ENCODE results near the gene HTATIP2. TPM values are rescaled to one million over a fixed set of nuclear protein-coding genes. Genes with fewer than 3 reads are reported as not detected.
A peak's percentile ranks its signal among the peaks of the same experiment; 100 is the strongest.

The HTATIP2 gene
- total and polyA plus RNA-seq, 2 experiments from 2014 or later: 31.5 to 61.3 TPM

GRCh38 chr11:20367313-20367948, 3.9 kb downstream of the HTATIP2 start:
- H3K4me2 ChIP-seq: peak overlapping the region; percentile 63
- no peaks in the 10 kb centered on the region for H3K9me3 ChIP-seq (ENCODE audit: low read depth)
- peaks cover 8% of the 10 kb centered on the region for H3K79me2 ChIP-seq
- H2AFZ ChIP-seq: peak overlapping the region; percentile 0
- WGBS (ENCODE audit: low lambda C conversion rate, missing lambda C conversion rate): 21% methylated on average over 9 of the region's 9 CpGs
- H3K4me3 ChIP-seq: no peak overlapping the region
- DNase-seq (ENCODE audit: low spot score): peak; percentile 80
- no peaks in the 10 kb centered on the region for H3K27me3 ChIP-seq
- peak overlapping the region; percentile 76 for H3K27ac ChIP-seq
- H3K9me2 ChIP-seq (replicated peaks; ENCODE audit: insufficient read depth): no peaks in the 10 kb centered on the region
- H4K20me1 ChIP-seq (ENCODE audit: insufficient read depth, poor library complexity, severe bottlenecking): no peaks in the 10 kb centered on the region
- H3K4me1 ChIP-seq (ENCODE audit: insufficient read depth): peaks cover 20% of the 10 kb centered on the region
- H3K36me3 ChIP-seq (replicated peaks; ENCODE audit: insufficient read depth, low read depth): no peaks in the 10 kb centered on the region
- TF ChIP-seq EZH2phosphoT487 (IDR thresholded peaks at IDR 0.05; ENCODE audit: low read depth, severe bottlenecking, unreplicated experiment) (no peak), EZH2 (IDR thresholded peaks at IDR 0.05; ENCODE audit: borderline replicate concordance) (no peak)

- Histone ChIP-seq H3K9me3 (ENCODE audit: low read depth) (no peaks in the 10 kb centered on the region), H3K9me2 (replicated peaks; ENCODE audit: insufficient read depth) (no peaks in the 10 kb centered on the region), H2AFZ (no peak overlapping the region), H3K27ac (no peak overlapping the region), H3K4me1 (ENCODE audit: insufficient read depth) (peaks cover 20% of the 10 kb centered on the region), H4K20me1 (ENCODE audit: insufficient read depth, poor library complexity, severe bottlenecking) (no peaks in the 10 kb centered on the region), H3K4me2 (no peak overlapping the region), H3K79me2 (peaks cover 8% of the 10 kb centered on the region), H3K36me3 (replicated peaks; ENCODE audit: insufficient read depth, low read depth) (no peaks in the 10 kb centered on the region), H3K4me3 (no peak overlapping the region), H3K27me3 (no peaks in the 10 kb centered on the region)
- no peak for DNase-seq (ENCODE audit: low spot score)
- no peak for TF ChIP-seq CTCF (IDR thresholded peaks at IDR 0.05; ENCODE audit: poor library complexity)
- no peak for TF ChIP-seq EZH2 (IDR thresholded peaks at IDR 0.05; ENCODE audit: borderline replicate concordance)
- no peak for TF ChIP-seq EZH2phosphoT487 (IDR thresholded peaks at IDR 0.05; ENCODE audit: low read depth, severe bottlenecking, unreplicated experiment)
Measured at GRCh38 chr11:20368438-20368837, 4.9 kb downstream of the HTATIP2 start.

- Histone ChIP-seq H2AFZ (no peak overlapping the region), H3K9me3 (ENCODE audit: low read depth) (no peaks in the 10 kb centered on the region), H3K36me3 (replicated peaks; ENCODE audit: insufficient read depth, low read depth) (no peaks in the 10 kb centered on the region), H3K4me2 (no peak overlapping the region), H3K27ac (no peak overlapping the region), H3K9me2 (replicated peaks; ENCODE audit: insufficient read depth) (no peaks in the 10 kb centered on the region), H3K4me1 (ENCODE audit: insufficient read depth) (peaks cover 19% of the 10 kb centered on the region), H4K20me1 (ENCODE audit: insufficient read depth, poor library complexity, severe bottlenecking) (no peaks in the 10 kb centered on the region), H3K79me2 (peaks cover 4% of the 10 kb centered on the region), H3K4me3 (no peak overlapping the region), H3K27me3 (no peaks in the 10 kb centered on the region)
- no peak for DNase-seq (ENCODE audit: low spot score)
- TF ChIP-seq EZH2phosphoT487 (IDR thresholded peaks at IDR 0.05; ENCODE audit: low read depth, severe bottlenecking, unreplicated experiment): no peak
- TF ChIP-seq EZH2 (IDR thresholded peaks at IDR 0.05; ENCODE audit: borderline replicate concordance): no peak
- no peak for TF ChIP-seq CTCF (IDR thresholded peaks at IDR 0.05; ENCODE audit: poor library complexity)
Measured at GRCh38 chr11:20369826-20370225, 6.3 kb downstream of the HTATIP2 start.

GRCh38 chr11:20372081-20372626, 8.6 kb downstream of the HTATIP2 start:
- H3K27me3 ChIP-seq: no peaks in the 10 kb centered on the region
- TF ChIP-seq EZH2 (IDR thresholded peaks at IDR 0.05; ENCODE audit: borderline replicate concordance) (no peak), EZH2phosphoT487 (IDR thresholded peaks at IDR 0.05; ENCODE audit: low read depth, severe bottlenecking, unreplicated experiment) (no peak), CTCF (IDR thresholded peaks at IDR 0.05; ENCODE audit: poor library complexity) (no peak)
- H3K79me2 ChIP-seq: peaks cover 4% of the 10 kb centered on the region
- peaks cover 13% of the 10 kb centered on the region for H3K4me1 ChIP-seq (ENCODE audit: insufficient read depth)
- DNase-seq (ENCODE audit: low spot score): no peak
- H3K9me3 ChIP-seq (ENCODE audit: low read depth): no peaks in the 10 kb centered on the region
- no peaks in the 10 kb centered on the region for H3K9me2 ChIP-seq (replicated peaks; ENCODE audit: insufficient read depth)
- H3K27ac ChIP-seq: no peak overlapping the region
- no peak overlapping the region for H3K4me2 ChIP-seq
- 43% methylated on average over 5 of the region's 5 CpGs for WGBS (ENCODE audit: low lambda C conversion rate, missing lambda C conversion rate)
- no peaks in the 10 kb centered on the region for H3K36me3 ChIP-seq (replicated peaks; ENCODE audit: insufficient read depth, low read depth)
- H4K20me1 ChIP-seq (ENCODE audit: insufficient read depth, poor library complexity, severe bottlenecking): no peaks in the 10 kb centered on the region
- H2AFZ ChIP-seq: no peak overlapping the region
- no peak overlapping the region for H3K4me3 ChIP-seq

Data from hepatocyte (in vitro differentiated cells).